K562 (cell line): ENCODE results near the gene ZRANB1. TPM values are rescaled to one million over a fixed set of nuclear protein-coding genes. Genes with fewer than 3 reads are reported as not detected.
A peak's percentile ranks its signal among the peaks of the same experiment; 100 is the strongest.

Source experiments
- ASH1L ChIP-seq: fragments of 450-650 bp; IDR thresholded peaks from 2 replicates; pipeline ENCODE4 v1.6.1; 2018; ENCODE audit warnings: borderline replicate concordance, mild to moderate bottlenecking, low read depth; ENCODE audit not compliant: partially characterized antibody
- EP400 ChIP-seq: fragments of 450-650 bp; IDR thresholded peaks from 2 replicates; pipeline ENCODE4 v1.6.1; 2017; ENCODE audit warnings: antibody characterized with exemption, mild to moderate bottlenecking, moderate library complexity
- FOXA3 ChIP-seq, 2 experiments: fragments of 450-650 bp in 1 of 2; sonication (generic) in 1 of 2; formaldehyde crosslinking; IDR thresholded peaks in 1 of 2; conservative IDR thresholded peaks in 1 of 2; 2 replicates each; pipeline versions ENCODE4 v1.4.0 to v1.8.0; 2020 to 2022; ENCODE audit warnings: mild to moderate bottlenecking in 2 of 2, missing genetic modification reagents in 1 of 2
- JUND ChIP-seq, 2 experiments: IDR thresholded peaks; 2 replicates in 1 of 2; 3 replicates in 1 of 2; pipeline ENCODE4 v1.6.1; 2011; ENCODE audit warnings: borderline replicate concordance in 2 of 2, low read depth in 2 of 2, low read length in 2 of 2, improper control_type of control experiment in 1 of 2, missing biosample characterization in 1 of 2, missing genetic modification characterization in 1 of 2, missing genetic modification reagents in 1 of 2
- NONO ChIP-seq, 2 experiments: fragments of 200-400 bp in 1 of 2; fragments of 450-650 bp in 1 of 2; formaldehyde crosslinking in 1 of 2; IDR thresholded peaks; 2 replicates each; pipeline ENCODE4 v1.6.1; 2017; ENCODE audit warnings: low read depth in 2 of 2, mild to moderate bottlenecking in 2 of 2, moderate library complexity in 2 of 2, low read length in 1 of 2
- PML ChIP-seq: IDR thresholded peaks from 2 replicates; pipeline ENCODE4 v1.6.1; 2012; ENCODE audit warnings: low read length, inconsistent platforms
- POLR2G ChIP-seq: fragments of 200-400 bp; formaldehyde crosslinking; IDR thresholded peaks from 2 replicates; pipeline ENCODE4 v1.6.1; 2017; ENCODE audit warnings: low read depth, mild to moderate bottlenecking, antibody characterized with exemption, low read length, moderate library complexity
- SMARCB1 ChIP-seq: IDR thresholded peaks from 2 replicates; pipeline ENCODE4 v1.6.1; 2011; ENCODE audit warnings: improper control_type of control experiment, low read depth; ENCODE audit not compliant: insufficient read length
- YY1 ChIP-seq, 3 experiments: IDR thresholded peaks; 2 replicates each; pipeline ENCODE4 v1.6.1; 2011; ENCODE audit warnings: low read length in 2 of 3, mild to moderate bottlenecking in 2 of 3, moderate library complexity in 2 of 3, borderline replicate concordance in 1 of 3, control low read depth in 1 of 3, low read depth in 1 of 3; ENCODE audit not compliant: insufficient read depth in 3 of 3, insufficient replicate concordance in 2 of 3, control insufficient read depth in 1 of 3, insufficient read length in 1 of 3; ENCODE audit errors: extremely low read depth in 1 of 3
- ZBTB17 ChIP-seq: fragments of 450-650 bp; formaldehyde crosslinking; IDR thresholded peaks from 2 replicates; pipeline ENCODE4 v1.4.0; 2020; ENCODE audit warnings: mild to moderate bottlenecking
- ZFX ChIP-seq: sonication (generic); formaldehyde crosslinking; IDR thresholded peaks from 2 replicates; pipeline ENCODE4 v1.8.0; 2022; ENCODE audit warnings: mild to moderate bottlenecking, missing genetic modification reagents, moderate library complexity
- polyA plus RNA-seq, 8 experiments: library from polyadenylated mRNA; depleted of rRNA in 4 of 8; stranded (reverse) in 5 of 8; unstranded in 3 of 8; fragments of >200 nt; fragmentation: Nextera tagmentation in 2 of 8; fragmentation: Illumina TruSeq in 1 of 8; extraction: Ambion mirVana in 2 of 8; extraction: Trizol in 1 of 8; gene quantifications; 2 replicates each; pipeline versions ENCODE4 v1.2.1 to v1.2.3, GENCODE V29; 2011 to 2014; ENCODE audit warnings: inconsistent platforms in 1 of 8, missing spikeins in 1 of 8
- total RNA-seq, 7 experiments: library from RNA; depleted of rRNA in 6 of 7; stranded (reverse); fragments of >200 nt in 6 of 7; fragmentation: Illumina TruSeq in 2 of 7; extraction: Trizol in 2 of 7; gene quantifications; 2 replicates each; pipeline versions ENCODE4 v1.2.1 to v1.2.3, GENCODE V29; 2011 to 2021; ENCODE audit warnings: low replicate concordance in 1 of 7
- TF ChIP-seq, protein P1 (sequence below): fragments of 450-650 bp; IDR thresholded peaks from 2 replicates; pipeline ENCODE4 v1.6.1; 2016; ENCODE audit warnings: low read depth
- TF ChIP-seq, protein P2 (sequence below): fragments of 200-800 bp; sonication (Bioruptor generic); IDR thresholded peaks from 2 replicates; pipeline ENCODE4 v1.6.1; 2017; ENCODE audit warnings: missing genetic modification characterization, missing compliant biosample characterization

Gene ZRANB1
- total and polyA plus RNA-seq, 9 of the 15 experiments (the other 6 are each of a cell fraction or from before 2014, with no cell fraction given), result 0.07 to 1.1 (median 0.64) TPM

DNA sequence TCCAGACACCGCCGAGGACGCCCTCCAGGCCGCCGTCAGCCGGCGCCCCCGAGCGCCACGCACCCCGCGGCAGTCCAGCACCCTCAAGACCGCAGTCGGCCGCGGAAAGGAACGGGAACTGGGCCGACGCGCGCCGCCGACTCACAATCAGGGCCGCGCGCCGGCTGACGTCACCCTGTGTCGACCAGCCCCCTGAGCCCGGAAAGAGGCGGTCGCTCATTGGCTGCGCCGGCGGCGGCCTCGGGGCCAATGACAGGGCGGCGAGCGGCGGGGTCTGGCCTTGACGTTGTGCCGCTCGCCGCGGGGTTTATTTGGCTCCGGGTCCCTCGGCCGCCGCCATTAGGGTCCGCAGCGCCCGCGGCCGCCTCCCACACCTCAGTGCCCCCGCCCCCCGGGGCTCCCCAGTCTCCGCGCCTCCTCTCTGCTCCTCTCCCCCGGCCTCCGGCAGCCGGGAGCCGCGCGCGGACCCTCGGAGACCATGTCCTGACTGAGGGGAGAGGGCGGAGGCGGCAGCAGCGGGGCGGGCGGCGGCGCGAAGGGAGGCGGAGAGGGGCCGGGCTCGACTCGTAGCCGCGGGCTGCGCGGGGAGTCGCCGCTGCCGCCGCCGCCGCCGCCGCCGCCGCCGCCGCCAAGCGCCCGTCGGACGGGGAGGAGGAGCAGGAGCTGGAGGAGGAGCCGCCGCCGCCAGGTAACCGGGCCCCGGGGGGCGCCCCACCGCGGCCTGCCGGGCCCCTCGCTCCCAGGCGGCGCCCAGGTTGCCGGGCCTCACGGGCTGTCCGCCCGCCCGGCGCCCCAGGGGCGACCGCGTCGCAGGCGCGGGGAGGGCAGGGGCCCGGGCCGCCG is 25.1 kb upstream of the ZRANB1 start (continued):
- TF ChIP-seq, protein P1, sequence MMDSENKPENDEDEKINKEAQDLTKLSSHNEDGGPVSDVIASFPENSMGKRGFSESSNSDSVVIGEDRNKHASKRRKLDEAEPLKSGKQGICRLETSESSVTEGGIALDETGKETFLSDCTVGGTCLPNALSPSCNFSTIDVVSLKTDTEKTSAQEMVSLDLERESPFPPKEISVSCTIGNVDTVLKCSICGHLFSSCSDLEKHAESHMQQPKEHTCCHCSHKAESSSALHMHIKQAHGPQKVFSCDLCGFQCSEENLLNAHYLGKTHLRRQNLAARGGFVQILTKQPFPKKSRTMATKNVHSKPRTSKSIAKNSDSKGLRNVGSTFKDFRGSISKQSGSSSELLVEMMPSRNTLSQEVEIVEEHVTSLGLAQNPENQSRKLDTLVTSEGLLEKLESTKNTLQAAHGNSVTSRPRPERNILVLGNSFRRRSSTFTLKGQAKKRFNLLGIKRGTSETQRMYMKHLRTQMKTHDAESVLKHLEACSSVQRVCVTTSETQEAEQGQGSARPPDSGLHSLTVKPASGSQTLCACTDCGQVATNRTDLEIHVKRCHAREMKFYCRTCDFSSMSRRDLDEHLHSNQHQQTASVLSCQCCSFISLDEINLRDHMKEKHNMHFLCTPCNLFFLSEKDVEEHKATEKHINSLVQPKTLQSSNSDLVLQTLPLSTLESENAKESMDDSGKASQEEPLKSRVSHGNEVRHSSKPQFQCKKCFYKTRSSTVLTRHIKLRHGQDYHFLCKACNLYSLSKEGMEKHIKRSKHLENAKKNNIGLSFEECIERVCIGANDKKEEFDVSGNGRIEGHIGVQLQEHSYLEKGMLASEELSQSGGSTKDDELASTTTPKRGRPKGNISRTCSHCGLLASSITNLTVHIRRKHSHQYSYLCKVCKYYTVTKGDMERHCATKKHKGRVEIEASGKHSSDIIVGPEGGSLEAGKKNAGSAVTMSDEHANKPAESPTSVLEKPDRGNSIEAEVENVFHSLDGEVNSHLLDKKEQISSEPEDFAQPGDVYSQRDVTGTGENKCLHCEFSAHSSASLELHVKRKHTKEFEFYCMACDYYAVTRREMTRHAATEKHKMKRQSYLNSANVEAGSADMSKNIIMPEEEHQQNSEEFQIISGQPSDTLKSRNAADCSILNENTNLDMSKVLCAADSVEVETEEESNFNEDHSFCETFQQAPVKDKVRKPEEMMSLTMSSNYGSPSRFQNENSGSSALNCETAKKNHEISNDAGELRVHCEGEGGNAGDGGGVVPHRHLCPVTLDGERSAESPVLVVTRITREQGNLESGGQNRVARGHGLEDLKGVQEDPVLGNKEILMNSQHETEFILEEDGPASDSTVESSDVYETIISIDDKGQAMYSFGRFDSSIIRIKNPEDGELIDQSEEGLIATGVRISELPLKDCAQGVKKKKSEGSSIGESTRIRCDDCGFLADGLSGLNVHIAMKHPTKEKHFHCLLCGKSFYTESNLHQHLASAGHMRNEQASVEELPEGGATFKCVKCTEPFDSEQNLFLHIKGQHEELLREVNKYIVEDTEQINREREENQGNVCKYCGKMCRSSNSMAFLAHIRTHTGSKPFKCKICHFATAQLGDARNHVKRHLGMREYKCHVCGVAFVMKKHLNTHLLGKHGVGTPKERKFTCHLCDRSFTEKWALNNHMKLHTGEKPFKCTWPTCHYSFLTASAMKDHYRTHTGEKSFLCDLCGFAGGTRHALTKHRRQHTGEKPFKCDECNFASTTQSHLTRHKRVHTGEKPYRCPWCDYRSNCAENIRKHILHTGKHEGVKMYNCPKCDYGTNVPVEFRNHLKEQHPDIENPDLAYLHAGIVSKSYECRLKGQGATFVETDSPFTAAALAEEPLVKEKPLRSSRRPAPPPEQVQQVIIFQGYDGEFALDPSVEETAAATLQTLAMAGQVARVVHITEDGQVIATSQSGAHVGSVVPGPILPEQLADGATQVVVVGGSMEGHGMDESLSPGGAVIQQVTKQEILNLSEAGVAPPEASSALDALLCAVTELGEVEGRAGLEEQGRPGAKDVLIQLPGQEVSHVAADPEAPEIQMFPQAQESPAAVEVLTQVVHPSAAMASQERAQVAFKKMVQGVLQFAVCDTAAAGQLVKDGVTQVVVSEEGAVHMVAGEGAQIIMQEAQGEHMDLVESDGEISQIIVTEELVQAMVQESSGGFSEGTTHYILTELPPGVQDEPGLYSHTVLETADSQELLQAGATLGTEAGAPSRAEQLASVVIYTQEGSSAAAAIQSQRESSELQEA, result peak; percentile 72; the same call in 1 of the 2 replicates
- TF ChIP-seq ZFX (CRISPR knock-in tag) (peak; percentile 90), POLR2G (peak; percentile 97), PML (peak; percentile 79), JUND (IDR thresholded peaks at IDR 0.05; ENCODE audit: borderline replicate concordance, low read depth, low read length) (peak; percentile 86), JUND (tag; IDR thresholded peaks at IDR 0.05; ENCODE audit: borderline replicate concordance, low read depth, low read length) (peak; percentile 75; the same call in 1 of the 3 replicates), SMARCB1 (no peak), ZBTB17 (CRISPR knock-in tag) (0 out of 2 replicates have a peak, but pooled peaks have one; percentile 11), FOXA3 (CRISPR knock-in tag; conservative IDR thresholded peaks at IDR 0.05 in 1 of 2, IDR thresholded peaks at IDR 0.05 in 1 of 2) (no peak; a peak in 1 of 4 replicates), NONO (IDR thresholded peaks at IDR 0.05; ENCODE audit: low read depth in 2 of 2, low read length in 1 of 2) (peak in 1 of 2 experiments; percentile 73; a peak in 2 of 4 replicates), EP400 (peak; percentile 69; the same call in 1 of the 2 replicates), ASH1L (peak; percentile 76), YY1 (IDR thresholded peaks at IDR 0.05; ENCODE audit: borderline replicate concordance in 1 of 3, control insufficient read depth in 1 of 3, extremely low read depth in 1 of 3, insufficient read depth in 3 of 3, insufficient read length in 1 of 3, insufficient replicate concordance in 2 of 3, low read depth in 1 of 3, low read length in 2 of 3) (peak in 2 of 3 experiments; percentile 85 to 86)
- TF ChIP-seq, protein P2, sequence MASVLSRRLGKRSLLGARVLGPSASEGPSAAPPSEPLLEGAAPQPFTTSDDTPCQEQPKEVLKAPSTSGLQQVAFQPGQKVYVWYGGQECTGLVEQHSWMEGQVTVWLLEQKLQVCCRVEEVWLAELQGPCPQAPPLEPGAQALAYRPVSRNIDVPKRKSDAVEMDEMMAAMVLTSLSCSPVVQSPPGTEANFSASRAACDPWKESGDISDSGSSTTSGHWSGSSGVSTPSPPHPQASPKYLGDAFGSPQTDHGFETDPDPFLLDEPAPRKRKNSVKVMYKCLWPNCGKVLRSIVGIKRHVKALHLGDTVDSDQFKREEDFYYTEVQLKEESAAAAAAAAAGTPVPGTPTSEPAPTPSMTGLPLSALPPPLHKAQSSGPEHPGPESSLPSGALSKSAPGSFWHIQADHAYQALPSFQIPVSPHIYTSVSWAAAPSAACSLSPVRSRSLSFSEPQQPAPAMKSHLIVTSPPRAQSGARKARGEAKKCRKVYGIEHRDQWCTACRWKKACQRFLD (CRISPR knock-in tag), result 0 out of 2 replicates have a peak, but pooled peaks have one; percentile 25
